ENCODE measurements around the gene PLCH2.

The PLCH2 gene

GRCh38 chr1:2493691-2494322 is 17.7 kb downstream of the PLCH2 start:
- no peaks in the 10 kb centered on the region for H3K79me2 ChIP-seq (ENCODE audit: insufficient read depth, low read length)
- no peak for TF ChIP-seq CTCF (IDR thresholded peaks at IDR 0.05; ENCODE audit: borderline replicate concordance, extremely low read depth, low read length, poor library complexity, severe bottlenecking)
- TF ChIP-seq EZH2 (IDR thresholded peaks at IDR 0.05; ENCODE audit: borderline replicate concordance, low read depth, low read length, severe bottlenecking) = no peak
- DNase-seq (peak; percentile 56), ATAC-seq (ENCODE audit: insufficient read depth, low read depth) (peak; percentile 72)
- H3K9me3 ChIP-seq (ENCODE audit: insufficient read depth, low read length, severe bottlenecking) = no peaks in the 10 kb centered on the region
- H3K27ac ChIP-seq (ENCODE audit: low read length) = no peak overlapping the region
- no peak overlapping the region for H3K4me2 ChIP-seq (ENCODE audit: insufficient read depth, low read length)
- no peak overlapping the region for H3K4me3 ChIP-seq (ENCODE audit: low read depth in 1 of 2, low read length in 2 of 2)
- no peaks in the 10 kb centered on the region for H3K36me3 ChIP-seq (ENCODE audit: insufficient read depth, low read length)
- H3K4me1 ChIP-seq (ENCODE audit: insufficient read depth, low read length) = no peaks in the 10 kb centered on the region
- no peaks in the 10 kb centered on the region for H3K27me3 ChIP-seq (ENCODE audit: insufficient read depth, low read length, poor library complexity)
- H2AFZ ChIP-seq (ENCODE audit: low read depth, low read length) = no peak overlapping the region
- no peaks in the 10 kb centered on the region for H4K20me1 ChIP-seq (ENCODE audit: insufficient read depth, low read length)
- no peak overlapping the region for H3K9ac ChIP-seq (ENCODE audit: low read depth, low read length)

GRCh38 chr1:2494323-2494693 is 18.2 kb downstream of the PLCH2 start:
- Histone ChIP-seq H4K20me1 (ENCODE audit: insufficient read depth, low read length) (no peaks in the 10 kb centered on the region), H3K9me3 (ENCODE audit: insufficient read depth, low read length, severe bottlenecking) (no peaks in the 10 kb centered on the region), H3K27ac (ENCODE audit: low read length) (no peak overlapping the region), H3K36me3 (ENCODE audit: insufficient read depth, low read length) (no peaks in the 10 kb centered on the region), H3K9ac (ENCODE audit: low read depth, low read length) (no peak overlapping the region), H3K4me2 (ENCODE audit: insufficient read depth, low read length) (no peak overlapping the region), H3K4me1 (ENCODE audit: insufficient read depth, low read length) (no peaks in the 10 kb centered on the region), H2AFZ (ENCODE audit: low read depth, low read length) (no peak overlapping the region), H3K27me3 (ENCODE audit: insufficient read depth, low read length, poor library complexity) (no peaks in the 10 kb centered on the region), H3K79me2 (ENCODE audit: insufficient read depth, low read length) (no peaks in the 10 kb centered on the region), H3K4me3 (ENCODE audit: low read depth in 1 of 2, low read length in 2 of 2) (no peak overlapping the region)
- TF ChIP-seq EZH2 (IDR thresholded peaks at IDR 0.05; ENCODE audit: borderline replicate concordance, low read depth, low read length, severe bottlenecking) = no peak
- no peak for TF ChIP-seq CTCF (IDR thresholded peaks at IDR 0.05; ENCODE audit: borderline replicate concordance, extremely low read depth, low read length, poor library complexity, severe bottlenecking)
- no peak for ATAC-seq (ENCODE audit: insufficient read depth, low read depth)
- no peak for DNase-seq

GRCh38 chr1:2495026-2495425 is 18.9 kb downstream of the PLCH2 start:
- 0 out of 2 replicates have a peak, but pooled peaks cover 4% of the 10 kb centered on the region for H3K4me1 ChIP-seq (ENCODE audit: insufficient read depth, low read length)
- TF ChIP-seq EZH2 (IDR thresholded peaks at IDR 0.05; ENCODE audit: borderline replicate concordance, low read depth, low read length, severe bottlenecking) = no peak
- TF ChIP-seq CTCF (IDR thresholded peaks at IDR 0.05; ENCODE audit: borderline replicate concordance, extremely low read depth, low read length, poor library complexity, severe bottlenecking) = no peak
- H4K20me1 ChIP-seq (ENCODE audit: insufficient read depth, low read length) = no peaks in the 10 kb centered on the region
- H3K4me3 ChIP-seq (ENCODE audit: low read depth in 1 of 2, low read length in 2 of 2) = no peak overlapping the region
- no peak overlapping the region for H3K9ac ChIP-seq (ENCODE audit: low read depth, low read length)
- ATAC-seq (ENCODE audit: insufficient read depth, low read depth) (no peak), DNase-seq (no peak)
- H3K27me3 ChIP-seq (ENCODE audit: insufficient read depth, low read length, poor library complexity) = no peaks in the 10 kb centered on the region
- H2AFZ ChIP-seq (ENCODE audit: low read depth, low read length) = no peak overlapping the region
- no peak overlapping the region for H3K27ac ChIP-seq (ENCODE audit: low read length)
- H3K9me3 ChIP-seq (ENCODE audit: insufficient read depth, low read length, severe bottlenecking) = no peaks in the 10 kb centered on the region
- H3K4me2 ChIP-seq (ENCODE audit: insufficient read depth, low read length) = no peak overlapping the region
- no peaks in the 10 kb centered on the region for H3K79me2 ChIP-seq (ENCODE audit: insufficient read depth, low read length)
- no peaks in the 10 kb centered on the region for H3K36me3 ChIP-seq (ENCODE audit: insufficient read depth, low read length)

Measured in DND-41 (cell line).